Mammary epithelial cell (primary cell): ENCODE results near the gene GHRL.

Experiments used
- EZH2 ChIP-seq: IDR thresholded peaks from 2 replicates; pipeline ENCODE4 v1.6.1; 2012; ENCODE audit warnings: low read length, inconsistent platforms, borderline replicate concordance
- TF ChIP-seq, protein P1 (sequence below), 2 donors: IDR thresholded peaks in 1 of 2; conservative IDR thresholded peaks in 1 of 2; 2 replicates each; pipeline ENCODE4 v1.5.1; 2011 to 2012; ENCODE audit warnings: inconsistent platforms in 2 of 2, low read length in 2 of 2, mild to moderate bottlenecking in 2 of 2, control low read depth in 1 of 2, low read depth in 1 of 2; ENCODE audit not compliant: insufficient read depth in 1 of 2; ENCODE audit errors: extremely low read depth in 1 of 2

DNA sequence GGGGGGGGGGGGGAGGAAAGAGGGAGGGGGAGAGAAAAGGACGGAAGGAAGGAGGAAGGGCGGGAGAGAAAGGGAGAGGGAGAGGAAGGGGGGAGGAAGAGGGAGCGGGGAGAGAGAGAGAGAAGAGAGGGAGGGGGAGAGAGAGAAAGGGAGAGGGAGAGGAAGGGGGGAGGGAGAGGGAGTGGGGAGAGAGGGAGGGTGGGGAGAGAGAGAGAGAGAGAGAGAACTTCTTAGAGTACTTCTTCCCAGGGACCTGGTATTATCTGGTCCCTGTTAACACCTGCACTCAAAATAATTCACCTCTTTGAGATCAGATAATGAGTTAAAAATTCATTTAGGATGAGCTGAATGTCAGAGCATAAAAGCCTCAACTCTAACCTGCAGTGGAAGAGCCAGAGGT is 27.1 kb upstream of the GHRL start:
- TF ChIP-seq, protein P1, sequence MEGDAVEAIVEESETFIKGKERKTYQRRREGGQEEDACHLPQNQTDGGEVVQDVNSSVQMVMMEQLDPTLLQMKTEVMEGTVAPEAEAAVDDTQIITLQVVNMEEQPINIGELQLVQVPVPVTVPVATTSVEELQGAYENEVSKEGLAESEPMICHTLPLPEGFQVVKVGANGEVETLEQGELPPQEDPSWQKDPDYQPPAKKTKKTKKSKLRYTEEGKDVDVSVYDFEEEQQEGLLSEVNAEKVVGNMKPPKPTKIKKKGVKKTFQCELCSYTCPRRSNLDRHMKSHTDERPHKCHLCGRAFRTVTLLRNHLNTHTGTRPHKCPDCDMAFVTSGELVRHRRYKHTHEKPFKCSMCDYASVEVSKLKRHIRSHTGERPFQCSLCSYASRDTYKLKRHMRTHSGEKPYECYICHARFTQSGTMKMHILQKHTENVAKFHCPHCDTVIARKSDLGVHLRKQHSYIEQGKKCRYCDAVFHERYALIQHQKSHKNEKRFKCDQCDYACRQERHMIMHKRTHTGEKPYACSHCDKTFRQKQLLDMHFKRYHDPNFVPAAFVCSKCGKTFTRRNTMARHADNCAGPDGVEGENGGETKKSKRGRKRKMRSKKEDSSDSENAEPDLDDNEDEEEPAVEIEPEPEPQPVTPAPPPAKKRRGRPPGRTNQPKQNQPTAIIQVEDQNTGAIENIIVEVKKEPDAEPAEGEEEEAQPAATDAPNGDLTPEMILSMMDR (conservative IDR thresholded peaks at IDR 0.05 in 1 of 2, IDR thresholded peaks at IDR 0.05 in 1 of 2; ENCODE audit: extremely low read depth in 1 of 2, insufficient read depth in 1 of 2, low read depth in 1 of 2, low read length in 2 of 2) = no peak
- no peak for TF ChIP-seq EZH2
